K562 (cell line): ENCODE measurements around the gene GTF2A2. TPM values are rescaled to one million over a fixed set of nuclear protein-coding genes. Genes with fewer than 3 reads are reported as not detected.

Experiments
- DACH1 ChIP-seq: fragments of 450-650 bp; IDR thresholded peaks from 2 replicates; pipeline ENCODE4 v1.6.1; 2018; ENCODE audit not compliant: partially characterized antibody
- FOXM1 ChIP-seq, 2 experiments: fragments of 450-650 bp in 1 of 2; sonication (generic) in 1 of 2; formaldehyde crosslinking in 1 of 2; IDR thresholded peaks; 2 replicates each; pipeline versions ENCODE4 v1.6.1 to v1.9.0; 2017 to 2022; ENCODE audit warnings: low read depth in 2 of 2, mild to moderate bottlenecking in 2 of 2, missing genetic modification reagents in 1 of 2, moderate library complexity in 1 of 2
- MAFF ChIP-seq: IDR thresholded peaks from 2 replicates; pipeline ENCODE4 v1.6.1; 2012; ENCODE audit warnings: low read length, improper control_type of control experiment
- MAFG ChIP-seq: fragments of 450-650 bp; conservative IDR thresholded peaks from 2 replicates; pipeline ENCODE4 v1.6.1; 2016; ENCODE audit warnings: missing genetic modification characterization, missing compliant biosample characterization
- MEIS2 ChIP-seq: fragments of 450-650 bp; IDR thresholded peaks from 2 replicates; pipeline ENCODE4 v1.6.1; 2014; ENCODE audit warnings: mild to moderate bottlenecking; ENCODE audit not compliant: partially characterized antibody
- NFE2 ChIP-seq: IDR thresholded peaks from 2 replicates; pipeline ENCODE4 v1.6.1; 2014; ENCODE audit warnings: antibody characterized with exemption, low read depth
- POLR2H ChIP-seq: IDR thresholded peaks from 2 replicates; pipeline ENCODE4 v1.6.1; 2016; ENCODE audit warnings: missing genetic modification characterization, low read depth, mild to moderate bottlenecking, control low read depth, missing compliant biosample characterization, moderate library complexity
- SMARCE1 ChIP-seq: fragments of 450-650 bp; IDR thresholded peaks from 2 replicates; pipeline ENCODE4 v1.7.1; 2016; ENCODE audit warnings: mild to moderate bottlenecking
- STAT5A ChIP-seq: IDR thresholded peaks from 2 replicates; pipeline ENCODE4 v1.6.1; 2012; ENCODE audit warnings: low read length, inconsistent platforms, borderline replicate concordance
- TAL1 ChIP-seq: fragments of 450-650 bp; IDR thresholded peaks from 2 replicates; pipeline ENCODE4 v1.6.1; 2016; ENCODE audit warnings: mild to moderate bottlenecking
- TRIM24 ChIP-seq, 2 experiments: fragments of 450-650 bp; IDR thresholded peaks; 2 replicates each; pipeline ENCODE4 v1.6.1; 2016
- YBX1 ChIP-seq: fragments of 450-650 bp; IDR thresholded peaks from 2 replicates; pipeline ENCODE4 v1.7.1; 2016; ENCODE audit warnings: mild to moderate bottlenecking
- ZFP36 ChIP-seq: fragments of 150-350 bp; IDR thresholded peaks from 2 replicates; pipeline ENCODE4 v1.6.1; 2018; ENCODE audit warnings: low read length, low read depth; ENCODE audit not compliant: partially characterized antibody
- ZKSCAN3 ChIP-seq: fragments of 250-450 bp; sonication (Bioruptor Pico); IDR thresholded peaks from 2 replicates; pipeline ENCODE4 v1.4.0; 2020
- polyA plus RNA-seq, 8 experiments: library from polyadenylated mRNA; depleted of rRNA in 4 of 8; stranded (reverse) in 5 of 8; unstranded in 3 of 8; fragments of >200 nt; fragmentation: Nextera tagmentation in 2 of 8; fragmentation: Illumina TruSeq in 1 of 8; extraction: Ambion mirVana in 2 of 8; extraction: Trizol in 1 of 8; gene quantifications; 2 replicates each; pipeline versions ENCODE4 v1.2.1 to v1.2.3, GENCODE V29; 2011 to 2014; ENCODE audit warnings: inconsistent platforms in 1 of 8, missing spikeins in 1 of 8
- total RNA-seq, 7 experiments: library from RNA; depleted of rRNA in 6 of 7; stranded (reverse); fragments of >200 nt in 6 of 7; fragmentation: Illumina TruSeq in 2 of 7; extraction: Trizol in 2 of 7; gene quantifications; 2 replicates each; pipeline versions ENCODE4 v1.2.1 to v1.2.3, GENCODE V29; 2011 to 2021; ENCODE audit warnings: low replicate concordance in 1 of 7
- TF ChIP-seq, protein P1 (sequence below): IDR thresholded peaks from 2 replicates; pipeline ENCODE4 v1.6.1; 2014; ENCODE audit warnings: antibody characterized with exemption
- TF ChIP-seq, protein P2 (sequence below): sonication (generic); formaldehyde crosslinking; IDR thresholded peaks from 2 replicates; pipeline ENCODE4 v1.8.0; 2023; ENCODE audit warnings: mild to moderate bottlenecking, missing genetic modification reagents
- TF ChIP-seq, protein P3 (sequence below), 2 experiments: fragments of 450-650 bp; conservative IDR thresholded peaks; 2 replicates each; pipeline ENCODE4 v1.6.1; 2017; ENCODE audit warnings: mild to moderate bottlenecking in 2 of 2, moderate library complexity in 2 of 2
- TF ChIP-seq, protein P4 (sequence below): fragments of 450-650 bp; IDR thresholded peaks from 2 replicates; pipeline ENCODE4 v1.6.1; 2016

GTF2A2 gene
- total and polyA plus RNA-seq, 9 of the 15 experiments (the other 6 are each of a cell fraction or from before 2014, with no cell fraction given), result 128 to 656 (median 172) TPM

DNA sequence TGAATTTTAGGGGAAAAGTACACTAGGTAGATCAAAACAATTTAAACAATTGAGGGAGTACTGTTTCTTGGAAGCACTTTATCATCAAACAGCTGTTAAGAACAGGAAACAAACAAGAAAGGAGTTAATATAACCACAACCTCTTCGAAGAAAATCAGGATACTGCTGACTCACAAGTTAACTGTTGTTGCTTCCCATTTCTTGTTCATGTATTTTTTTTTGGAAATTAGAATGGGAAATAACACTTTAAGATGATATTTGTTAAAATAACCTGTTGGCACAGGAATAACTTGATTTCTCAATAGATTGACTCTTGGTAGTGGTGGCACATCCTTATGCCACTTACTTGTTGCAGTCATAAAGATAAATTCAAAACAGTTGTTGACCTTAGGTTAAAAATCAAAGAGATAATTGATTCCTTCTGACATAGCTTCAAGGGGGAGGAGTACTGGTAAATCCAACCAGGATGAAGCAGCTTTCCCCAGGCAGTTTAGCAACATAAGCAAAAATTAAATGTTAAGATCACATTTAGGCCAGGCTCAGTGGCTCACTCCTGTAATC is 28.5 kb upstream of the GTF2A2 start (continued):
- peak; percentile 24; the same call in 1 of the 2 replicates for TF ChIP-seq FOXM1 (IDR thresholded peaks at IDR 0.05; ENCODE audit: low read depth)
- TF ChIP-seq FOXM1 (CRISPR knock-in tag; IDR thresholded peaks at IDR 0.05; ENCODE audit: low read depth), result no peak
- no peak for TF ChIP-seq YBX1
- TF ChIP-seq, protein P1, sequence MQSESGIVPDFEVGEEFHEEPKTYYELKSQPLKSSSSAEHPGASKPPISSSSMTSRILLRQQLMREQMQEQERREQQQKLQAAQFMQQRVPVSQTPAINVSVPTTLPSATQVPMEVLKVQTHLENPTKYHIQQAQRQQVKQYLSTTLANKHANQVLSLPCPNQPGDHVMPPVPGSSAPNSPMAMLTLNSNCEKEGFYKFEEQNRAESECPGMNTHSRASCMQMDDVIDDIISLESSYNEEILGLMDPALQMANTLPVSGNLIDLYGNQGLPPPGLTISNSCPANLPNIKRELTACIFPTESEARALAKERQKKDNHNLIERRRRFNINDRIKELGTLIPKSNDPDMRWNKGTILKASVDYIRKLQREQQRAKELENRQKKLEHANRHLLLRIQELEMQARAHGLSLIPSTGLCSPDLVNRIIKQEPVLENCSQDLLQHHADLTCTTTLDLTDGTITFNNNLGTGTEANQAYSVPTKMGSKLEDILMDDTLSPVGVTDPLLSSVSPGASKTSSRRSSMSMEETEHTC, result no peak
- TF ChIP-seq, protein P2, sequence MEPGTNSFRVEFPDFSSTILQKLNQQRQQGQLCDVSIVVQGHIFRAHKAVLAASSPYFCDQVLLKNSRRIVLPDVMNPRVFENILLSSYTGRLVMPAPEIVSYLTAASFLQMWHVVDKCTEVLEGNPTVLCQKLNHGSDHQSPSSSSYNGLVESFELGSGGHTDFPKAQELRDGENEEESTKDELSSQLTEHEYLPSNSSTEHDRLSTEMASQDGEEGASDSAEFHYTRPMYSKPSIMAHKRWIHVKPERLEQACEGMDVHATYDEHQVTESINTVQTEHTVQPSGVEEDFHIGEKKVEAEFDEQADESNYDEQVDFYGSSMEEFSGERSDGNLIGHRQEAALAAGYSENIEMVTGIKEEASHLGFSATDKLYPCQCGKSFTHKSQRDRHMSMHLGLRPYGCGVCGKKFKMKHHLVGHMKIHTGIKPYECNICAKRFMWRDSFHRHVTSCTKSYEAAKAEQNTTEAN (CRISPR knock-in tag), result no peak
- TF ChIP-seq DACH1, result peak; percentile 84
- TF ChIP-seq STAT5A, result peak; percentile 57; the same call in 1 of the 2 replicates
- TF ChIP-seq POLR2H (tag), result peak; percentile 47
- peak; percentile 67 for TF ChIP-seq MAFG (tag)
- peak; percentile 32; the same call in 1 of the 2 replicates for TF ChIP-seq TAL1
- TF ChIP-seq, protein P3, sequence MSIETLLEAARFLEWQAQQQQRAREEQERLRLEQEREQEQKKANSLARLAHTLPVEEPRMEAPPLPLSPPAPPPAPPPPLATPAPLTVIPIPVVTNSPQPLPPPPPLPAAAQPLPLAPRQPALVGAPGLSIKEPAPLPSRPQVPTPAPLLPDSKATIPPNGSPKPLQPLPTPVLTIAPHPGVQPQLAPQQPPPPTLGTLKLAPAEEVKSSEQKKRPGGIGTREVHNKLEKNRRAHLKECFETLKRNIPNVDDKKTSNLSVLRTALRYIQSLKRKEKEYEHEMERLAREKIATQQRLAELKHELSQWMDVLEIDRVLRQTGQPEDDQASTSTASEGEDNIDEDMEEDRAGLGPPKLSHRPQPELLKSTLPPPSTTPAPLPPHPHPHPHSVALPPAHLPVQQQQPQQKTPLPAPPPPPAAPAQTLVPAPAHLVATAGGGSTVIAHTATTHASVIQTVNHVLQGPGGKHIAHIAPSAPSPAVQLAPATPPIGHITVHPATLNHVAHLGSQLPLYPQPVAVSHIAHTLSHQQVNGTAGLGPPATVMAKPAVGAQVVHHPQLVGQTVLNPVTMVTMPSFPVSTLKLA (conservative IDR thresholded peaks at IDR 0.05), result 0 out of 4 replicates have a peak, but pooled peaks of 1 of the 2 experiments have one; percentile 16
- TF ChIP-seq SMARCE1, result peak; percentile 58; the same call in 1 of the 2 replicates
- no peak for TF ChIP-seq ZFP36
- peak; percentile 50; the same call in 1 of the 2 replicates for TF ChIP-seq MAFF
- TF ChIP-seq TRIM24 (IDR thresholded peaks at IDR 0.05), result peak in 1 of 2 experiments; percentile 59; a peak in 2 of 4 replicates
- TF ChIP-seq, protein P4, sequence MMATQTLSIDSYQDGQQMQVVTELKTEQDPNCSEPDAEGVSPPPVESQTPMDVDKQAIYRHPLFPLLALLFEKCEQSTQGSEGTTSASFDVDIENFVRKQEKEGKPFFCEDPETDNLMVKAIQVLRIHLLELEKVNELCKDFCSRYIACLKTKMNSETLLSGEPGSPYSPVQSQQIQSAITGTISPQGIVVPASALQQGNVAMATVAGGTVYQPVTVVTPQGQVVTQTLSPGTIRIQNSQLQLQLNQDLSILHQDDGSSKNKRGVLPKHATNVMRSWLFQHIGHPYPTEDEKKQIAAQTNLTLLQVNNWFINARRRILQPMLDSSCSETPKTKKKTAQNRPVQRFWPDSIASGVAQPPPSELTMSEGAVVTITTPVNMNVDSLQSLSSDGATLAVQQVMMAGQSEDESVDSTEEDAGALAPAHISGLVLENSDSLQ, result 0 out of 2 replicates have a peak, but pooled peaks have one; percentile 7
- peak; percentile 84 for TF ChIP-seq NFE2
- TF ChIP-seq MEIS2, result peak; percentile 36
- TF ChIP-seq ZKSCAN3 (CRISPR knock-in tag), result no peak
